ENCODE data around the gene CTBS.

DNA sequence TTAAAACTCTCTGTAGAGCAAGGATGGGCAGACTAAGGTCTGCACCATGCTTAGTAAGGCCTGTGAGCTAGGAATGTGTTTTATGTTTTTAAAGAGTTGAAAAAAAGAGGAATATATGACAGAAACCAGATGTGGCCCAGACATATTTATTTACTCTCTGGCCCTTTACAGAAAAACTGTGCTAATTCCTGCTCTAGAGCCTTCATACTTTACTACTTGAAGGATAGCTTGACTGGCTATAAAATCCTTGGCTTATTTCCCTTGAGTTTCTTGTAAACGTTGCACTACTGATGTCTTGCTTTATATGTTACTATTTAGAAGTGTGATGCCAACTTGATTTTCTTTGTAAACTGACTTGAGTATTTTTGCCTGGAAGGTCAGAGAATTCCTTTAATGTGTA, 33.5 kb downstream of the CTBS start:
- TF ChIP-seq, protein P1, sequence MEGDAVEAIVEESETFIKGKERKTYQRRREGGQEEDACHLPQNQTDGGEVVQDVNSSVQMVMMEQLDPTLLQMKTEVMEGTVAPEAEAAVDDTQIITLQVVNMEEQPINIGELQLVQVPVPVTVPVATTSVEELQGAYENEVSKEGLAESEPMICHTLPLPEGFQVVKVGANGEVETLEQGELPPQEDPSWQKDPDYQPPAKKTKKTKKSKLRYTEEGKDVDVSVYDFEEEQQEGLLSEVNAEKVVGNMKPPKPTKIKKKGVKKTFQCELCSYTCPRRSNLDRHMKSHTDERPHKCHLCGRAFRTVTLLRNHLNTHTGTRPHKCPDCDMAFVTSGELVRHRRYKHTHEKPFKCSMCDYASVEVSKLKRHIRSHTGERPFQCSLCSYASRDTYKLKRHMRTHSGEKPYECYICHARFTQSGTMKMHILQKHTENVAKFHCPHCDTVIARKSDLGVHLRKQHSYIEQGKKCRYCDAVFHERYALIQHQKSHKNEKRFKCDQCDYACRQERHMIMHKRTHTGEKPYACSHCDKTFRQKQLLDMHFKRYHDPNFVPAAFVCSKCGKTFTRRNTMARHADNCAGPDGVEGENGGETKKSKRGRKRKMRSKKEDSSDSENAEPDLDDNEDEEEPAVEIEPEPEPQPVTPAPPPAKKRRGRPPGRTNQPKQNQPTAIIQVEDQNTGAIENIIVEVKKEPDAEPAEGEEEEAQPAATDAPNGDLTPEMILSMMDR (conservative IDR thresholded peaks at IDR 0.05; ENCODE audit: low read depth, low read length), result no peak
- TF ChIP-seq EZH2 (IDR thresholded peaks at IDR 0.05; ENCODE audit: borderline replicate concordance, low read depth, low read length, poor library complexity, severe bottlenecking), result no peak

All from A673 (cell line).